ENCODE data around the gene MEOX1. TPM values are rescaled to one million over a fixed set of nuclear protein-coding genes. Genes with fewer than 3 reads are reported as not detected.

Gene MEOX1
- total and polyA plus RNA-seq, 2 of the 8 experiments (the other 6 are each of a cell fraction or from before 2014, with no cell fraction given) = not detected

DNA sequence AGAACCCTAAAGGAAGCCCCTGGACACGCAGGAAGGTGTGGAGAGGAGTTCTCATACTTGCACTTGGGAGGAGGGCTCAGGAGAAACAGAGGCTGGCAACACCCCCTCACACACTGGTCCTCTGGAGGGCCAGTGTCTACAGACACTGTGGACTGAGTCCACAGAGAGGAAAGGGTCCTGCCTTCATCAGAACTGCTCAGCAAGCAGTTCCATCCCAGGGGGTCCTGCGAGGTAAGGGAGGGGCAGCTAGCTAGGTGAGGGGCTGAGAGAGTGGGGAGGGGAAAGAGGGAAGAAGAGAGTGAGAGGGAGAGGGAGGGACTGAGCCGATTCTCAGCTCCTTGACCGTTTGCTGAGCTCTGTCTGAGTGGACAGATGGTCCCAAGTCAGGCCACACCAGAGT lies 17.7 kb upstream of the MEOX1 start:
- H3K9ac ChIP-seq (replicated peaks in 1 of 4; ENCODE audit: extremely low read depth in 1 of 4, low read depth in 3 of 4, low read length in 3 of 4) = no peak overlapping the region
- no peak overlapping the region for H3K56ac ChIP-seq (replicated peaks; ENCODE audit: insufficient read length, low read depth, low read length)
- H3K4me3 ChIP-seq (ENCODE audit: extremely low read depth in 1 of 4, insufficient read depth in 2 of 4, low read depth in 3 of 4, low read length in 4 of 4) = no peak overlapping the region
- H2BK5ac ChIP-seq (ENCODE audit: low read depth, low read length) = no peak overlapping the region
- no peak overlapping the region for H4K8ac ChIP-seq (ENCODE audit: extremely low read depth, insufficient read depth, low read length)
- H3K23ac ChIP-seq (ENCODE audit: insufficient read length) = no peak overlapping the region
- 66% methylated on average over 3 of the region's 4 CpGs; no CpG with 5 or more reads in 1 of the 2 experiments for WGBS, 2 experiments (ENCODE audit: extremely low coverage in 1 of 2, insufficient coverage in 1 of 2, insufficient read length in 1 of 2, insufficient replicate concordance in 2 of 2, low coverage in 1 of 2, low lambda C conversion rate in 2 of 2, missing lambda C conversion rate in 1 of 2)
- peak overlapping the region; percentile 65; the same call in 1 of the 2 replicates for H2BK15ac ChIP-seq (ENCODE audit: low read length)
- no peak overlapping the region for H2BK120ac ChIP-seq (replicated peaks; ENCODE audit: low read depth, low read length)
- ChIA-PET POLR2A (ENCODE audit: partially characterized antibody) (interaction anchor here (1.3 to 1.7 kb wide), 2 partner anchors 28 to 103 kb away, joined by 3 to 5 read pairs; no protein-coding TSS in a partner anchor), CTCF (ENCODE audit: partially characterized antibody) (interaction anchor here (0.6 to 1.6 kb wide), 7 partner anchors 15 to 447 kb away, joined by 3 to 10 read pairs (median 4); no protein-coding TSS in a partner anchor)
- peaks cover 0 to 22% (median 9%) of the 10 kb centered on the region in 4 experiments; a peak in 6 of 7 replicates for H3K4me1 ChIP-seq (replicated peaks in 1 of 4; ENCODE audit: control insufficient read depth in 3 of 4, insufficient read depth in 4 of 4, low read length in 3 of 4)
- H3K4me2 ChIP-seq (ENCODE audit: insufficient read depth in 1 of 2, low read depth in 2 of 2, low read length in 2 of 2) = no peak overlapping the region; a peak in 1 of 4 replicates
- H2AK5ac ChIP-seq (ENCODE audit: low read depth, low read length) = no peak overlapping the region
- H4K20me1 ChIP-seq (replicated peaks in 1 of 2; ENCODE audit: control insufficient read depth in 1 of 2, insufficient read depth in 2 of 2, low read length in 2 of 2) = no peaks in the 10 kb centered on the region
- no peaks in the 10 kb centered on the region for H3K36me3 ChIP-seq (ENCODE audit: control insufficient read depth in 2 of 4, insufficient read depth in 4 of 4, low read length in 3 of 4)
- H3K79me1 ChIP-seq (ENCODE audit: low read depth, low read length) = no peaks in the 10 kb centered on the region
- H3K27ac ChIP-seq (ENCODE audit: low read depth, low read length) = no peak overlapping the region
- H3K9me3 ChIP-seq (ENCODE audit: insufficient read depth in 2 of 2, low read depth in 1 of 2, low read length in 1 of 2) = no peaks in the 10 kb centered on the region
- no peak overlapping the region for H3K14ac ChIP-seq (ENCODE audit: insufficient read length)
- H3K18ac ChIP-seq (ENCODE audit: extremely low read depth, low read length) = no peak overlapping the region
- H3K4ac ChIP-seq (replicated peaks; ENCODE audit: insufficient read length, low read depth, low read length) = no peak overlapping the region
- 0 out of 2 replicates have a peak overlapping the region, but pooled peaks have one; percentile 50 for H2AFZ ChIP-seq (ENCODE audit: low read length)
- H3K23me2 ChIP-seq (ENCODE audit: low read depth, low read length) = no peaks in the 10 kb centered on the region
- 0 out of 7 replicates have a peak, but pooled peaks cover 0 to 2% (median 0%) of the 10 kb centered on the region in 4 experiments for H3K27me3 ChIP-seq (replicated peaks in 1 of 4; ENCODE audit: control insufficient read depth in 3 of 4, extremely low read depth in 1 of 4, insufficient read depth in 3 of 4, low read length in 3 of 4)
- no peak overlapping the region for H4K91ac ChIP-seq (replicated peaks; ENCODE audit: insufficient read length, low read length)
- H2BK20ac ChIP-seq (ENCODE audit: low read length) = no peak overlapping the region
- H4K5ac ChIP-seq (ENCODE audit: insufficient read length, low read depth, low read length) = no peak overlapping the region
- FAIRE-seq = no peak
- H2BK12ac ChIP-seq (ENCODE audit: low read depth, low read length) = peak overlapping the region; percentile 81; the same call in 1 of the 2 replicates
- no peak for DNase-seq (ENCODE audit: low read depth in 1 of 2, low spot score in 2 of 2)
- H3K79me2 ChIP-seq (ENCODE audit: control insufficient read depth in 1 of 2, insufficient read depth in 2 of 2, low read length in 2 of 2) = no peaks in the 10 kb centered on the region
- no peak for TF ChIP-seq RBBP5 (IDR thresholded peaks at IDR 0.05; ENCODE audit: borderline replicate concordance, low read depth, low read length)
